SK-N-MC (cell line): Measurements from ENCODE around the gene CPTP.

Experiments used
- DNase-seq: peaks from one replicate; pipeline ENCODE4 v3.0.0-alpha.2; 2011; ENCODE audit warnings: low read depth, low spot score
- H3K27ac ChIP-seq: fragments of 200-600 bp; sonication (generic); 2 replicates; pipeline ENCODE4 v1.5.1; 2016; ENCODE audit warnings: mixed run types
- H3K36me3 ChIP-seq: fragments of 200-600 bp; sonication (generic); 2 replicates; pipeline ENCODE4 v1.6.1; 2017; ENCODE audit warnings: antibody characterized with exemption, low read length, mixed read lengths; ENCODE audit not compliant: insufficient read depth
- H3K4me3 ChIP-seq: fragments of 200-600 bp; sonication (generic); 2 replicates; pipeline ENCODE4 v1.5.1; 2016
- H3K9ac ChIP-seq: fragments of 200-600 bp; sonication (generic); 2 replicates; pipeline ENCODE4 v1.8.0; 2017; ENCODE audit warnings: mixed run types, mixed read lengths; ENCODE audit not compliant: insufficient read length
- H3K9me3 ChIP-seq: fragments of 200-600 bp; sonication (generic); 2 replicates; pipeline ENCODE4 v1.6.1; 2017; ENCODE audit warnings: low read depth, mild to moderate bottlenecking, antibody characterized with exemption, low read length, moderate library complexity, mixed read lengths
- EZH2 ChIP-seq: fragments of 200-600 bp; sonication (generic); IDR thresholded peaks from one replicate; pipeline ENCODE4 v1.6.1; 2017; ENCODE audit warnings: antibody characterized with exemption
- FOXP2 ChIP-seq: optimal IDR thresholded peaks from 2 replicates; pipeline ENCODE3; 2011; ENCODE audit warnings: mild to moderate bottlenecking, moderate library complexity; ENCODE audit not compliant: insufficient read depth; ENCODE audit errors: extremely low read length, control extremely low read depth
- POLR2AphosphoS5 ChIP-seq: IDR thresholded peaks from 2 replicates; pipeline ENCODE4 v1.6.1; 2012; ENCODE audit warnings: mild to moderate bottlenecking, low read depth, low read length, borderline replicate concordance

The CPTP gene

DNA sequence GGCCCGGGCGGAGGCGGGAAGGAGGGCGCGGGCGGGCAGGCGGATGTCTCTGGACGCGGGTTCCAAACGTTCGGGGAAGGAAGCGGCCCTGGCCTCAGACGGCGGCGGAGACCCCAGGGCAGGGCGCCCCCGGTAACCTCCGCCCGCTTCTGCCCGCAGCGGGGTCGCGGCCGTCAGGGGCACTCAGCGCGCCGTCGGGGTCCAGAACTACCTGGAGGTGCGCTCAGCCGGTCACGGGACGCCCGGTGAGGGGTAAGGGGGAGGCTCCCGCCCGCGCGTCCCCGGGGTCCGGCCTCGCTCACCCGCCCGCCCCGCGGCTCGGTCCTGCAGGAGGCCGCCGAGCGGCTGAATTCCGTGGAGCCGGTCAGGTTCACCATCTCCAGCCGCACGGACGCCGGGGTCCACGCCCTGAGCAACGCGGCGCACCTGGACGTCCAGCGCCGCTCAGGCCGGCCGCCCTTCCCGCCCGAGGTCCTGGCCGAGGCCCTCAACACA, 15.8 kb upstream of the CPTP start:
- no peak for DNase-seq
- Histone ChIP-seq H3K9ac (peak overlapping the region; percentile 79), H3K9me3 (no peaks in the 10 kb centered on the region), H3K4me3 (peak overlapping the region; percentile 85), H3K36me3 (peaks cover 26% of the 10 kb centered on the region; the same call in 1 of the 2 replicates), H3K27ac (peak overlapping the region; percentile 51)
- TF ChIP-seq POLR2AphosphoS5 (no peak), EZH2 (no peak), FOXP2 (no peak)

DNA sequence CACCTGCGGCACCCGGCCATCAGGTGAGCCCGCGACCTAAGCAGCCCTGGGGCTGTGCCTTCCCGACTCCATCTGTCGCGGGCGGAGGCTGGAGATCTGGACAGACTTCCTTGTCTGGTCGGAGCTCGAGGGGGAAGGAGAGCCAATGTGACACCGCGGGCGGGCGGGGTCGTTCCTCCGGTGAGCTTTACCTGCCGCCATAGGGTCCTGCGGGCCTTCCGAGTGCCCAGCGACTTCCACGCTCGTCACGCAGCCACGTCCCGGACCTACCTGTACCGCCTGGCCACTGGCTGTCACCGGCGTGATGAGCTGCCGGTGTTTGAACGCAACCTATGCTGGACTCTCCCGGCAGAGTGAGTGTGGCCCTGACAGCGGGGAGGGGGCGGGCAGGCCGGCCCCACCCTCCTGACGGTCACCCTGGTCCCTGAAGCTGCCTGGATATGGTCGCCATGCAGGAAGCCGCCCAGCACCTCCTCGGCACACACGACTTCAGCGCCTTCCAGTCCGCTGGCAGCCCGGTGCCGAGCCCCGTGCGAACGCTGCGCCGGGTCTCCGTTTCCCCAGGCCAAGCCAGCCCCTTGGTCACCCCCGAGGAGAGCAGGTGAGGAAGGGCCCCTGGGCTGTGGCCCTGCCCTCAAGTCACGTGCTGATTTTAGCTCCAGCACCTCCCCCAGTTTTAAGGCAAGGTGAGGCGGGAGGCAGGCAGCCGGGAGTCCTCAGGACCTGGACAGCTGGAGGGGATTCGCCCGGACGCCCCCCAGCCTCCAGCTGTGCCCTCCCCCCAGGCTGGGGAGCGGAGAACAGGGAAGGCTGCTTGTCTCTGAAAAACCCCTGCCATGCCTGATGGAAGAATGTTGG, 15.1 kb upstream of the CPTP start:
- peak overlapping the region; percentile 85 for H3K4me3 ChIP-seq
- no peak for DNase-seq
- peak; percentile 16; the same call in 1 of the 2 replicates for TF ChIP-seq POLR2AphosphoS5
- TF ChIP-seq EZH2: no peak
- no peak overlapping the region for H3K27ac ChIP-seq
- no peaks in the 10 kb centered on the region for H3K9me3 ChIP-seq
- H3K36me3 ChIP-seq: peaks cover 33% of the 10 kb centered on the region; the same call in 1 of the 2 replicates
- peak overlapping the region; percentile 79 for H3K9ac ChIP-seq

DNA sequence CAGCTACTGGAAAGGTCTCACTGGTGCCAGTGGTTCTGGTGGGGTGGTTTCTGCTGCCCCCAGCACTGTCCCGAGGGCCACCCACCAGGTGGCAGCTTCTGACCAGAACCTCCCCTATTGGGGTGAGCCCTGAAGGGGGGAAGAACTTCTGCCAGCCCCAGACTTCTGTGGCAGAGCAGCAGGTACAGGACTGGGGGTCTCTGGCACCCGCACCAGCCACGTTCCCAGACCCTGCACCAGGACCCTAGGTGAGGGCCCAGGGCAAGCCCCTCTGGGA, 14.6 kb upstream of the CPTP start:
- H3K27ac ChIP-seq: no peak overlapping the region
- H3K9ac ChIP-seq: no peak overlapping the region
- H3K4me3 ChIP-seq: 0 out of 2 replicates have a peak overlapping the region, but pooled peaks have one; percentile 85
- DNase-seq: no peak
- TF ChIP-seq EZH2 (no peak), FOXP2 (no peak), POLR2AphosphoS5 (no peak)
- H3K36me3 ChIP-seq: peaks cover 38% of the 10 kb centered on the region; the same call in 1 of the 2 replicates
- no peaks in the 10 kb centered on the region for H3K9me3 ChIP-seq

DNA sequence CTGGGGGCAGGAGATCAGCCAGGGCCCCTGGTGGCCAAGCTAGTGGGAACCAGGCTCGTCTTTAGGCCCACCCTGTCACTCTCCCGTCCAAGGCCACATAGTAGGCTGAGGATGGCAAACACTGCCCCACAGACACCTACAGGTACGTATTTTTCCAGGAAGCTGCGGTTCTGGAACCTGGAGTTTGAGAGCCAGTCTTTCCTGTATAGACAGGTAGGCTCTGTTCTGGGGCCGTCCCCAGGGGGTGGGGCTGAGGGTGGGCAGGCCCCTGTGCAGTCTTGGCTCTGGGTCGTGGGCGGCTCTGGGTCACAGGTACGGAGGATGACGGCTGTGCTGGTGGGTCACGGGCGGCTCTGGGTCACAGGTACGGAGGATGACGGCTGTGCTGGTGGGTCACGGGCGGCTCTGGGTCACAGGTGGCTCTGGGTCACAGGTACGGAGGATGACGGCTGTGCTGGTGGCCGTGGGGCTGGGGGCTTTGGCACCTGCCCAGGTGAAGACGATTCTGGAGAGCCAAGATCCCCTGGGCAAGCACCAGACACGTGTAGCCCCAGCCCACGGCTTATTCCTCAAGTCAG, 14.0 kb upstream of the CPTP start:
- no peak for DNase-seq
- peaks cover 38% of the 10 kb centered on the region; the same call in 1 of the 2 replicates for H3K36me3 ChIP-seq
- no peaks in the 10 kb centered on the region for H3K9me3 ChIP-seq
- TF ChIP-seq EZH2 (no peak), POLR2AphosphoS5 (no peak), FOXP2 (no peak)
- no peak overlapping the region for H3K4me3 ChIP-seq
- H3K27ac ChIP-seq: no peak overlapping the region
- H3K9ac ChIP-seq: no peak overlapping the region

DNA sequence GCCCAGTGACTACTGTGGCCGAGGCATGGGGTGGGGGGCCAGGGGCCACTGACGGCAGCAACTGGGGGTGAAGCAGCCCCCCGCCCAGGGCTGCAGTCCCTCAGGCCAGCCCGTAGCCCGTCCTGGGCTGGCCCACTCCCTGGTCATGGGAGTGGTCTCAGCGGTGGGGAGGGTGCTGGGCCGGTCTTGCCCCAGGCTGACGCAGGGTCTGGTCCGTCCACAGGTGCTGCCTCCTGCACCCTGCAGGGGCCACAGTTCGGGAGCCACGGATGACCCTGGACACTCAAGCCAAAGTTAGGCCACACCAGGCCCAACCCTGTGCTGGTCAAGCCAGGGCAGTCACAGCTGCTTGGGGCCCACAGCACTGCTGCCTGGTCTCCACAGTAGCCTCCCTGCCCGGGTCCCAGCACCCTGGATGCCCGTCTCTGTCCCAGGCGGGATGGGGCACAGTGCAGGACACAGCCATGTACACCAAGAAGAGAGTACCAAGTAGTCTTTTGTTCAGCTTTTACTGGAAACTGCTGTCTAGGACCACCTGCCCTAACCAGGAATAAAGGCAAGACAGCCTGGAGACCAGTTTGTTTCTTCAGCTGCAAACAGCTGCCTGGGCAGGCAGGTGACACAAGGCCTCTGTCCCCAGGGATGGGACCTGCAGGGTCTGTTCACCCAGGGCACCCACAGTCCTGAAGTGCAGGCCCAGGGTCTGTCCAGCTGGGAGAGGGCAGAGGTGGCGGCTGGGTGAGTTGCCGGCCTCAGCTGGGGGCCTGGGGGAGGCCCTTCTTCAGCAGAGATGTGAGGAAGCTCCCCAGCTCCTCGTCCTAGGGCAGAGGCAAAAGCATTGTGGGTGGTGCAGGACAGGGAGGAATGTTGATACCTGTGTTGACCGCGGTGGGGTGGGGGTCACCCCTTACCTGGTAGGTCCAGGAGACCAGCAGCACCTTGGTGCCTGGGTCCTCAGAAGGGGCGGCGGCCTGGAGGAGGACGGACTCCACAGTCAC, 13.2 kb upstream of the CPTP start:
- peaks cover 38% of the 10 kb centered on the region; the same call in 1 of the 2 replicates for H3K36me3 ChIP-seq
- H3K9me3 ChIP-seq: no peaks in the 10 kb centered on the region
- H3K27ac ChIP-seq: no peak overlapping the region
- no peak for TF ChIP-seq FOXP2
- TF ChIP-seq EZH2: no peak
- peak; percentile 55; the same call in 1 of the 2 replicates for TF ChIP-seq POLR2AphosphoS5
- H3K4me3 ChIP-seq: no peak overlapping the region
- no peak overlapping the region for H3K9ac ChIP-seq
- no peak for DNase-seq

DNA sequence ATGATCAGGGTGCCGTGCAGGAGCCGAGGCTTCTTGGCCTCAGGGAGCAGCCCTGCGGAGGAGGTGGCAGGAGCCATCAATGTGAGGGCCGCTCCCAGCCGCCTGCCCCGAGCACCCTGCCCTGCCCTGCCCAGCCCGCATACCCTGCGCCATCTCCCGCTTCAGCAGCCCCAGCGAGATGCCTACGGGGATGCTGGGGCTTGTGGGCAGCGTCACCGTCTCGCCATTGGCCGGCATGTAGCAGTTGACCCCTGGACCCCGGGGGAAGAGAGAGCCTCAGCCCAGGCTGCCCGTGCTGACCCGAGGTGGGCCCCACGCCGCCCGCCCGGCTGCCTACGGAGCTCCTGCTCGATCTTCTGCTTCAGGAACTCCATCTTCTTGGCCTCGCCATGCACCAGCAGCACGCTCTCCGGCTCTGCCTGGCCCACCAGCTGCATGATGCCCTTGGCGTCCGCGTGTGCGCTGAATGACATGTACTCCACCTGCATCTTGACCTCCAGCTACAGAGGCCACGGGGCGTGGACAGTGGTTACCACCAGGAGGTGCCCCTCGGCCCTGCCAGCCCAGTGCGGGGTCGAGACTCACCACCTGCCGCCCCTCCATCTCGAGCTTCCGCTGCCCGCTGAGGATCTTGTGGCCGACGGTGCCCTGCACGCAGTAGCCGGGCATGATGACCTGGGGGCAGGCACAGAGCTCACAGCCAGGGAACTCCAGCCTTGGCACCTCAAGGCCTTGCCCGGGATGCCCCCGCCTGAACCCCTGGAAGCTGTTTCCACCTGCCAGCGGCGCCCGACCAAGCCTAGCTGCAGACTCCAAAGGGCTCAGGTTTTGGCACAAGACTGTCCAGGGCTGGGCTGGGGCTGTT, 11.9 kb upstream of the CPTP start:
- no peak overlapping the region for H3K9ac ChIP-seq
- H3K4me3 ChIP-seq: no peak overlapping the region
- H3K36me3 ChIP-seq: peaks cover 38% of the 10 kb centered on the region; the same call in 1 of the 2 replicates
- no peak overlapping the region for H3K27ac ChIP-seq
- no peaks in the 10 kb centered on the region for H3K9me3 ChIP-seq
- no peak for DNase-seq
- TF ChIP-seq FOXP2 (no peak), POLR2AphosphoS5 (peak; percentile 3; the same call in 1 of the 2 replicates), EZH2 (no peak)

DNA sequence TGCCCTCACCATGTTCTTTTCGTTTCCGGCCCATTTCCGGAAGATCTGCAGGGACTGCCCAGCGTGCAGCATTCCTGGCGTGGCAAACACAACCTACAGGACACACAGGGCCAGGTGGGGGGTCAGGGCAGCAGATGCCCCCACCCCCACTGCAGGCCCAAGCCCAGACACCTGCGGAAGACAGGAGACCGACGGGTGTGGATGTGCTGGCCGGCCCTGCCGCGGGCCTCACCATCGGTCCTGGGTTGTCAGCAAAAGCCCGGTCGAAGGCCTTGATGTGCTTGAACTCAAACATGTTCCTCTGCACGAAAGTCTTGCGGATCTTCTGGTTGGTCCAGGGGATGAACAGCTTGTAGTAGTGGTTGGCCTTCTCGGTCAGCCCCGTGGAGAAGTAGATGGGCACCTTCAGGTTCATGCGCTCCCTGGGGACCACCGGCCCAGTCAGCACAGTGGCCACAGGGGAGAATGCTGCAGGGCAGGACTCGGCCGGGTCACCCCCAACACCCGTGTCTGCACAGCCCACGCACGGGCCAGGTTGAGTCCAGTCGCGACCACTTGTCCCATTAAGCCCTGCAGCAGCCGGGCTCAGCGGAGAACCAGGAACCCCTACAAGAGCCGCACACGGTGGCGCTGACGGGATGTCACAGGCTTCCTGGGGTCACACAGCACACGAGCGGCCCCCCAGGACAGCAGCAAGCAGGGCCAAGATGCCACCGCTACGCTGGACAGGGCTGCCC, 10.9 kb upstream of the CPTP start:
- TF ChIP-seq EZH2 (no peak), FOXP2 (no peak), POLR2AphosphoS5 (peak; percentile 2; the same call in 1 of the 2 replicates)
- peaks cover 44% of the 10 kb centered on the region; the same call in 1 of the 2 replicates for H3K36me3 ChIP-seq

More for the DNA sequence above, 10.9 kb upstream of the CPTP start:
- Histone ChIP-seq H3K27ac (no peak overlapping the region), H3K4me3 (no peak overlapping the region), H3K9ac (no peak overlapping the region), H3K9me3 (no peaks in the 10 kb centered on the region)
- no peak for DNase-seq
